ENCODE results near the gene DGCR2. TPM values are rescaled to one million over a fixed set of nuclear protein-coding genes. Genes with fewer than 3 reads are reported as not detected.

DGCR2 gene
- total RNA-seq, 1 donor = 43.4 TPM

DNA sequence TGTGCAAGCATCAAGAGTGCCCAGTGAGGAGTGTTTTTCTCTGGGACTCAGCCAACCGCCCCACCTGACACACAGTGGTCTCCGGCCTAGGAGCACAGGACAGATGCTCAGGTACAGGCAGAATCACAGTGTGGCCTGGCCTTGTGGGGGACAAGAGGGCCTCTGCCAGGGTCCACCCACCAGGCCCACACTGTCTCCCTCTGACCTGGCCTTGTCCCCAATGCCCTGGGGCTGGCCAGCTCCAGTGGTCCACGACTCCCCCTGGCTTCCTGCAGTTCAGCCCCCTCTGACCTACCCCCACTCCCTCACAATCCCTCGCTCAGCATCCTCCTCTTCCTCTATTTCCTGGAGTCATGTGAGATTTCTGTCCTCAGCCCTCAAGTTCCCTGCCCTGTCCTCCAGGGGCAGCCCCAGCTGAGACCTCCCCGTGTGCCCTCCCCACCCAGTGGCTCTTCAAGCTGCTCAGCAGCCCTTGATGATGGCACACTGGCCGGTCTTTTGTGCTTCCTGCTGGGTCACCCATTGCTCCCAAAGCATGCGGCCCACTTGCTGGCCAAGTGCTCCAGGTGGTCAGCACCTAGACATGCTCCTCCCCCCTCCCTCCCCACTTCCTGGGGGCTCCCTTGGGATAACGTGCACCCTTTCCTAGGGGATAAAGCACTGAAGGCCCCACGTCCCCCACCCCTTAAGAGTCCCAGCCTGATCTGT is 10.6 kb upstream of the DGCR2 start:
- Histone ChIP-seq H3K79me2 (ENCODE audit: insufficient read depth, low read length) (no peaks in the 10 kb centered on the region), H3K4me1 (ENCODE audit: insufficient read depth, low read length) (no peaks in the 10 kb centered on the region), H3K36me3 (ENCODE audit: insufficient read depth, low read length) (peaks cover 39% of the 10 kb centered on the region), H3K27me3 (ENCODE audit: insufficient read depth, low read length) (no peaks in the 10 kb centered on the region), H3K4me3 (ENCODE audit: insufficient read depth, low read length) (no peak overlapping the region), H3K4me2 (ENCODE audit: insufficient read depth, low read length) (no peak overlapping the region), H2AFZ (ENCODE audit: low read length) (no peak overlapping the region), H4K20me1 (ENCODE audit: insufficient read depth, low read length) (no peaks in the 10 kb centered on the region), H3K27ac (ENCODE audit: low read depth, low read length) (no peak overlapping the region), H3K9me3 (ENCODE audit: low read depth, low read length) (no peaks in the 10 kb centered on the region)
- TF ChIP-seq, protein P1, sequence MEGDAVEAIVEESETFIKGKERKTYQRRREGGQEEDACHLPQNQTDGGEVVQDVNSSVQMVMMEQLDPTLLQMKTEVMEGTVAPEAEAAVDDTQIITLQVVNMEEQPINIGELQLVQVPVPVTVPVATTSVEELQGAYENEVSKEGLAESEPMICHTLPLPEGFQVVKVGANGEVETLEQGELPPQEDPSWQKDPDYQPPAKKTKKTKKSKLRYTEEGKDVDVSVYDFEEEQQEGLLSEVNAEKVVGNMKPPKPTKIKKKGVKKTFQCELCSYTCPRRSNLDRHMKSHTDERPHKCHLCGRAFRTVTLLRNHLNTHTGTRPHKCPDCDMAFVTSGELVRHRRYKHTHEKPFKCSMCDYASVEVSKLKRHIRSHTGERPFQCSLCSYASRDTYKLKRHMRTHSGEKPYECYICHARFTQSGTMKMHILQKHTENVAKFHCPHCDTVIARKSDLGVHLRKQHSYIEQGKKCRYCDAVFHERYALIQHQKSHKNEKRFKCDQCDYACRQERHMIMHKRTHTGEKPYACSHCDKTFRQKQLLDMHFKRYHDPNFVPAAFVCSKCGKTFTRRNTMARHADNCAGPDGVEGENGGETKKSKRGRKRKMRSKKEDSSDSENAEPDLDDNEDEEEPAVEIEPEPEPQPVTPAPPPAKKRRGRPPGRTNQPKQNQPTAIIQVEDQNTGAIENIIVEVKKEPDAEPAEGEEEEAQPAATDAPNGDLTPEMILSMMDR (IDR thresholded peaks at IDR 0.05; ENCODE audit: extremely low read depth, low read depth, low read length) = no peak
- peak; percentile 61 for DNase-seq (ENCODE audit: insufficient read length, low spot score, missing footprints)

DNA sequence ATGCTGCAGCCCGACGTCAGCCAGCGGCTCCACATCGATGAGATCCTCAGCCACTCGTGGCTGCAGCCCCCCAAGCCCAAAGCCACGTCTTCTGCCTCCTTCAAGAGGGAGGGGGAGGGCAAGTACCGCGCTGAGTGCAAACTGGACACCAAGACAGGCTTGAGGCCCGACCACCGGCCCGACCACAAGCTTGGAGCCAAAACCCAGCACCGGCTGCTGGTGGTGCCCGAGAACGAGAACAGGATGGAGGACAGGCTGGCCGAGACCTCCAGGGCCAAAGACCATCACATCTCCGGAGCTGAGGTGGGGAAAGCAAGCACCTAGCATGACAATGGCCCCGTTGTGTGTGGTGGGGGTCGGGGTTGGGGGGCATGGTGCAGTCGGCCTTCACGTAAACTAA is 9.9 kb upstream of the DGCR2 start:
- no peak overlapping the region for H3K4me3 ChIP-seq (ENCODE audit: insufficient read depth, low read length)
- no peak overlapping the region for H3K4me2 ChIP-seq (ENCODE audit: insufficient read depth, low read length)
- H3K27ac ChIP-seq (ENCODE audit: low read depth, low read length) = no peak overlapping the region
- no peak overlapping the region for H2AFZ ChIP-seq (ENCODE audit: low read length)
- peak; percentile 77 for DNase-seq (ENCODE audit: insufficient read length, low spot score, missing footprints)
- H3K27me3 ChIP-seq (ENCODE audit: insufficient read depth, low read length) = no peaks in the 10 kb centered on the region
- no peaks in the 10 kb centered on the region for H4K20me1 ChIP-seq (ENCODE audit: insufficient read depth, low read length)
- H3K9me3 ChIP-seq (ENCODE audit: low read depth, low read length) = no peaks in the 10 kb centered on the region
- no peaks in the 10 kb centered on the region for H3K79me2 ChIP-seq (ENCODE audit: insufficient read depth, low read length)
- H3K4me1 ChIP-seq (ENCODE audit: insufficient read depth, low read length) = no peaks in the 10 kb centered on the region
- H3K36me3 ChIP-seq (ENCODE audit: insufficient read depth, low read length) = peaks cover 32% of the 10 kb centered on the region
- TF ChIP-seq, protein P1 (IDR thresholded peaks at IDR 0.05; ENCODE audit: extremely low read depth, low read depth, low read length) = no peak

DNA sequence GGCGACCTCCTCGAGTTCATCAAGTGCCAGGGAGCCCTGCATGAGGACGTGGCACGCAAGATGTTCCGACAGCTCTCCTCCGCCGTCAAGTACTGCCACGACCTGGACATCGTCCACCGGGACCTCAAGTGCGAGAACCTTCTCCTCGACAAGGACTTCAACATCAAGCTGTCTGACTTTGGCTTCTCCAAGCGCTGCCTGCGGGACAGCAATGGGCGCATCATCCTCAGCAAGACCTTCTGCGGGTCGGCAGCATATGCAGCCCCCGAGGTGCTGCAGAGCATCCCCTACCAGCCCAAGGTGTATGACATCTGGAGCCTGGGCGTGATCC is 9.4 kb upstream of the DGCR2 start:
- TF ChIP-seq, protein P1 (IDR thresholded peaks at IDR 0.05; ENCODE audit: extremely low read depth, low read depth, low read length) = no peak
- H3K79me2 ChIP-seq (ENCODE audit: insufficient read depth, low read length) = no peaks in the 10 kb centered on the region
- no peak overlapping the region for H2AFZ ChIP-seq (ENCODE audit: low read length)
- H4K20me1 ChIP-seq (ENCODE audit: insufficient read depth, low read length) = no peaks in the 10 kb centered on the region
- no peak overlapping the region for H3K4me3 ChIP-seq (ENCODE audit: insufficient read depth, low read length)
- H3K9me3 ChIP-seq (ENCODE audit: low read depth, low read length) = no peaks in the 10 kb centered on the region
- peaks cover 27% of the 10 kb centered on the region for H3K36me3 ChIP-seq (ENCODE audit: insufficient read depth, low read length)
- no peaks in the 10 kb centered on the region for H3K4me1 ChIP-seq (ENCODE audit: insufficient read depth, low read length)
- no peak for DNase-seq (ENCODE audit: insufficient read length, low spot score, missing footprints)
- no peaks in the 10 kb centered on the region for H3K27me3 ChIP-seq (ENCODE audit: insufficient read depth, low read length)
- no peak overlapping the region for H3K4me2 ChIP-seq (ENCODE audit: insufficient read depth, low read length)
- H3K27ac ChIP-seq (ENCODE audit: low read depth, low read length) = no peak overlapping the region

DNA sequence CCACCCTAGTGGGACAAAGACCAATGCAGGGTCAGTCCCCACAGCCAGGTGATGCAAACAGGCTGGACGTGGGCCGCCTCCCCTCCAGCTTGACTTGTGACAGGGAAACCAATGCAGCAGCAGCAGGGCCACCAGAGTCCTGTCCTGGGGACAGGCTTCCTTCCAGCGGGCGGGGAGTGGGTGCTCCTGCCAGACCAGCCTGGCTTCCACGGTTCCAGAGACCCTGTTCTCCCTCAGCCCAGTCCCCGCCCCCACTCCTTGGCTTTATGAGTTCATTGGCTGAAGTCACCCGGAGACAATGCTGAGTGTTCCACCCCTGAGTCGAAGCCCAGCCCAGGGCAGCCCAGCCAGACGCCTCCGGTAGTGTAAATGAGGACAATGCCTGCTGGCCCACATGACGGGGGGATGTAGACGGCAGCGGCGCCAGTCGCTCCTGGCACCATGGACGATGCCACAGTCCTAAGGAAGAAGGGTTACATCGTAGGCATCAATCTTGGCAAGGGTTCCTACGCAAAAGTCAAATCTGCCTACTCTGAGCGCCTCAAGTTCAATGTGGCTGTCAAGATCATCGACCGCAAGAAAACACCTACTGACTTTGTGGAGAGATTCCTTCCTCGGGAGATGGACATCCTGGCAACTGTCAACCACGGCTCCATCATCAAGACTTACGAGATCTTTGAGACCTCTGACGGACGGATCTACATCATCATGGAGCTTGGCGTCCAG is 8.9 kb upstream of the DGCR2 start, which contains the start of gene TSSK2:
TSSK2 (plus strand) TSS at position 350 of the 726 bp plus-strand sequence; CDS start at position 442, 92 bp downstream.
- peaks cover 24% of the 10 kb centered on the region for H3K36me3 ChIP-seq (ENCODE audit: insufficient read depth, low read length)
- no peaks in the 10 kb centered on the region for H4K20me1 ChIP-seq (ENCODE audit: insufficient read depth, low read length)
- H3K9me3 ChIP-seq (ENCODE audit: low read depth, low read length) = no peaks in the 10 kb centered on the region
- H3K79me2 ChIP-seq (ENCODE audit: insufficient read depth, low read length) = no peaks in the 10 kb centered on the region
- H3K4me1 ChIP-seq (ENCODE audit: insufficient read depth, low read length) = no peaks in the 10 kb centered on the region
- H3K27me3 ChIP-seq (ENCODE audit: insufficient read depth, low read length) = no peaks in the 10 kb centered on the region
- TF ChIP-seq, protein P1 (IDR thresholded peaks at IDR 0.05; ENCODE audit: extremely low read depth, low read depth, low read length) = no peak
- H3K27ac ChIP-seq (ENCODE audit: low read depth, low read length) = no peak within 1 kb of the TSS
- no peak within 1 kb of the TSS for H3K4me3 ChIP-seq (ENCODE audit: insufficient read depth, low read length)
- no peak within 1 kb of the TSS for H3K4me2 ChIP-seq (ENCODE audit: insufficient read depth, low read length)
- peak; percentile 82 for DNase-seq (ENCODE audit: insufficient read length, low spot score, missing footprints)
- H2AFZ ChIP-seq (ENCODE audit: low read length) = no peak within 1 kb of the TSS
